Endothelial cell of umbilical vein (primary cell): Measurements from ENCODE around the gene LPA. TPM values are rescaled to one million over a fixed set of nuclear protein-coding genes. Genes with fewer than 3 reads are reported as not detected.

ENCODE experiments used
- BruUV-seq: library from RNA; stranded (reverse); fragments of 400-500 nt; replicated peaks from 2 replicates; lab custom pipeline; 2021; lab: Mats Ljungman, UMichigan
- CTCF ChIA-PET: fragments of 300-600, 350-600 bp; sonication (Branson Sonifier 250); formaldehyde crosslinking; loops from one replicate; lab custom pipeline; 2021; ENCODE audit warnings: antibody characterized with exemption, inconsistent platforms; lab: Charles Lee
- POLR2A ChIA-PET: fragments of 300-600, 350-600 bp; sonication (Branson Sonifier 250); formaldehyde crosslinking; loops from one replicate; lab custom pipeline; 2021; ENCODE audit warnings: antibody characterized with exemption, inconsistent platforms; lab: Charles Lee
- DNase-seq: peaks from one replicate; pipeline ENCODE4 v3.0.0-alpha.2; 2011; ENCODE audit warnings: low read depth, low spot score
- FAIRE-seq: peaks from 2 replicates; lab custom pipeline; 2011; peaks lifted over from hg19 to GRCh38; lab: Jason Lieb, UNC
- H2AFZ ChIP-seq: 2 replicates; pipeline ENCODE4 v1.6.0; 2012; ENCODE audit warnings: low read depth, low read length, control low read depth, inconsistent platforms
- H3K27ac ChIP-seq: 2 replicates; pipeline ENCODE4 v1.5.1; 2011; ENCODE audit warnings: low read depth, mild to moderate bottlenecking, control low read depth, low read length, moderate library complexity; ENCODE audit not compliant: insufficient read depth
- H3K27me3 ChIP-seq, 2 experiments: 2 replicates each; pipeline versions ENCODE4 v1.6.0 to v1.6.1; 2011; ENCODE audit warnings: low read length in 2 of 2, mixed read lengths in 1 of 2; ENCODE audit not compliant: control insufficient read depth in 2 of 2, insufficient read depth in 2 of 2
- H3K36me3 ChIP-seq, 2 experiments: 2 replicates in 1 of 2; 3 replicates in 1 of 2; pipeline ENCODE4 v1.5.1; 2011; ENCODE audit warnings: low read length in 2 of 2, mild to moderate bottlenecking in 1 of 2, moderate library complexity in 1 of 2; ENCODE audit not compliant: control insufficient read depth in 2 of 2, insufficient read depth in 2 of 2; ENCODE audit errors: extremely low read depth in 1 of 2
- H3K4me1 ChIP-seq: 3 replicates; pipeline ENCODE4 v1.5.1; 2011; ENCODE audit warnings: mild to moderate bottlenecking, low read length; ENCODE audit not compliant: control insufficient read depth, insufficient read depth; ENCODE audit errors: extremely low read depth
- H3K4me2 ChIP-seq: 2 replicates; pipeline ENCODE4 v1.6.1; 2011; ENCODE audit warnings: low read length, control low read depth, mixed read lengths; ENCODE audit not compliant: insufficient read depth
- H3K4me3 ChIP-seq, 3 experiments: fragments of 200-600 bp in 1 of 3; sonication (generic), shearing (Covaris generic) in 1 of 3; replicated peaks in 1 of 3; 2 replicates each; pipeline ENCODE4 v1.5.1; 2011 to 2016; ENCODE audit warnings: control low read depth in 3 of 3, low read length in 3 of 3, mild to moderate bottlenecking in 2 of 3, inconsistent platforms in 1 of 3, low read depth in 1 of 3, moderate library complexity in 1 of 3; ENCODE audit not compliant: insufficient read depth in 1 of 3
- H3K79me2 ChIP-seq: 2 replicates; pipeline ENCODE4 v1.6.0; 2012; ENCODE audit warnings: low read length, inconsistent platforms; ENCODE audit not compliant: control insufficient read depth, insufficient read depth
- H3K9ac ChIP-seq: replicated peaks from 2 replicates; pipeline ENCODE3; 2011; ENCODE audit warnings: low read length, control low read depth; ENCODE audit not compliant: insufficient read depth; ENCODE audit errors: extremely low read depth
- H3K9me1 ChIP-seq: replicated peaks from 3 replicates; pipeline ENCODE4 v1.6.0; 2011; ENCODE audit warnings: mild to moderate bottlenecking, low read length; ENCODE audit not compliant: control insufficient read depth, insufficient read depth; ENCODE audit errors: extremely low read depth
- H3K9me3 ChIP-seq: replicated peaks from 2 replicates; pipeline ENCODE4 v1.5.1; 2012; ENCODE audit warnings: low read length, inconsistent platforms; ENCODE audit not compliant: control insufficient read depth, insufficient read depth
- H4K20me1 ChIP-seq: replicated peaks from 2 replicates; pipeline ENCODE3; 2011; ENCODE audit warnings: mild to moderate bottlenecking, low read length; ENCODE audit not compliant: control insufficient read depth, insufficient read depth; ENCODE audit errors: extremely low read depth
- CTCF ChIP-seq, 2 donors: IDR thresholded peaks; 1 replicate in 1 of 2; 2 replicates in 1 of 2; pipeline ENCODE4 v1.5.1; 2011; ENCODE audit warnings: low read length in 2 of 2, mild to moderate bottlenecking in 2 of 2, moderate library complexity in 2 of 2, control low read depth in 1 of 2, inconsistent platforms in 1 of 2, low read depth in 1 of 2; ENCODE audit not compliant: insufficient read depth in 1 of 2; ENCODE audit errors: extremely low read depth in 1 of 2
- EZH2 ChIP-seq: IDR thresholded peaks from 2 replicates; pipeline ENCODE4 v1.6.1; 2012; ENCODE audit warnings: borderline replicate concordance, low read depth, mild to moderate bottlenecking, moderate library complexity, low read length, inconsistent platforms; ENCODE audit not compliant: severe bottlenecking
- FOS ChIP-seq: IDR thresholded peaks from 2 replicates; pipeline ENCODE4 v1.6.1; 2011; ENCODE audit warnings: mild to moderate bottlenecking, low read length, moderate library complexity, borderline replicate concordance; ENCODE audit not compliant: insufficient read depth
- GATA2 ChIP-seq: IDR thresholded peaks from 2 replicates; pipeline ENCODE4 v1.7.0; 2011; ENCODE audit warnings: low read depth, mild to moderate bottlenecking, moderate library complexity, mixed read lengths, low read length; ENCODE audit not compliant: insufficient read length, insufficient read depth
- JUN ChIP-seq: IDR thresholded peaks from 2 replicates; pipeline ENCODE4 v1.6.1; 2011; ENCODE audit warnings: borderline replicate concordance, low read depth; ENCODE audit not compliant: insufficient read length, insufficient read depth
- MYC ChIP-seq: IDR thresholded peaks from one replicate; pipeline ENCODE4 v1.6.1; 2011; ENCODE audit warnings: mild to moderate bottlenecking, low read depth, low read length
- POLR2A ChIP-seq: IDR thresholded peaks from 2 replicates; pipeline ENCODE4 v1.6.1; 2012; ENCODE audit warnings: low read depth, mild to moderate bottlenecking, control low read depth, low read length
- POLR2AphosphoS5 ChIP-seq: IDR thresholded peaks from 2 replicates; pipeline ENCODE4 v1.6.1; 2012; ENCODE audit warnings: low read depth, mild to moderate bottlenecking, control low read depth, low read length, moderate library complexity; ENCODE audit not compliant: insufficient read depth
- dilution Hi-C: fragments of 300-500 bp; cut with MboI; formaldehyde crosslinking; loops from one replicate; pipeline ENCODE4 v1.15.0; 2019; ENCODE audit warnings: low sequenced_read_pairs; ENCODE audit not compliant: extremely low pct_ligation_motif_present
- intact Hi-C: fragments of 100-400 bp; cut with micrococcal nuclease; formaldehyde crosslinking; loops from one replicate; pipeline ENCODE4 v1.10.0; 2022
- polyA plus RNA-seq, 4 experiments: library from polyadenylated mRNA; depleted of rRNA in 3 of 4; stranded (reverse) in 3 of 4; unstranded in 1 of 4; fragments of >200 nt; gene quantifications; 2 replicates each; pipeline versions ENCODE4 v1.2.1 to v1.2.3, GENCODE V29; 2011 to 2012; ENCODE audit warnings: missing spikeins in 1 of 4
- total RNA-seq: library from RNA; stranded (reverse); gene quantifications from 2 replicates; pipeline ENCODE4 v1.2.3, GENCODE V29; 2021
- TF ChIP-seq, protein P1 (sequence below): IDR thresholded peaks from 2 replicates; pipeline ENCODE4 v1.6.1; 2011; ENCODE audit not compliant: insufficient read depth, insufficient read length

LPA gene
- total and polyA plus RNA-seq, 2 donors (not counting 3 experiments of a cell fraction or from before 2014, with no cell fraction given) = not detected

DNA sequence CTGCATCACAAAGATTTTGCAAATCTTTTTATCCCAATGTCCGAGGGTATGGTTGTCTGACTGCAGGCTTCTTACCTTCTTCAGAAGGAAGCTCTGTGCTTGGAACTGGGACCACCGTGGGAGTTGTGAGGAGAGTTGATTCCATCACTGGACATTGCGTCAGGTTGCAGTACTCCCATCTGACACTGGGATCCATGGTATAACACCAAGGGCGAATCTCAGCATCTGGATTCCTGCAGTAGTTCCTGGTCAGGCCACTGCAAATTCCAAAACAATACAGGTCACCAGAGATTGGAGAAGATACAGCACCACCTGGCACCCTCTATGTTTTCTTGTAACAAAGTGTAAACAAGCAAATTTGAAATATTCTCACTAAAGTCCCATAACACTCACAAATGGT lies 77.7 kb downstream of the LPA start:
- Histone ChIP-seq H3K9me3 (peaks cover 4% of the 10 kb centered on the region), H2AFZ (no peak overlapping the region), H3K79me2 (no peaks in the 10 kb centered on the region), H4K20me1 (no peaks in the 10 kb centered on the region), H3K9ac (no peak overlapping the region), H3K36me3 (no peaks in the 10 kb centered on the region), H3K4me3 (no peak overlapping the region), H3K27me3 (no peaks in the 10 kb centered on the region), H3K4me1 (no peaks in the 10 kb centered on the region), H3K9me1 (no peaks in the 10 kb centered on the region), H3K27ac (no peak overlapping the region), H3K4me2 (no peak overlapping the region)
- dilution Hi-C loops = no loop called here
- no TSS peak for BruUV-seq
- ChIA-PET POLR2A (no interaction called here), CTCF (no interaction called here)
- no peak for TF ChIP-seq JUN
- no peak for TF ChIP-seq GATA2
- TF ChIP-seq, protein P1, sequence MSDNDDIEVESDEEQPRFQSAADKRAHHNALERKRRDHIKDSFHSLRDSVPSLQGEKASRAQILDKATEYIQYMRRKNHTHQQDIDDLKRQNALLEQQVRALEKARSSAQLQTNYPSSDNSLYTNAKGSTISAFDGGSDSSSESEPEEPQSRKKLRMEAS = no peak
- TF ChIP-seq FOS = no peak
- TF ChIP-seq CTCF (IDR thresholded peaks at IDR 0.05; ENCODE audit: extremely low read depth in 1 of 2, insufficient read depth in 1 of 2, low read depth in 1 of 2, low read length in 2 of 2) = no peak
- TF ChIP-seq EZH2 = no peak
- no peak for TF ChIP-seq MYC
- no peak for TF ChIP-seq POLR2AphosphoS5
- TF ChIP-seq POLR2A = no peak
- intact Hi-C loops = no loop called here
- DNase-seq (no peak), FAIRE-seq (no peak)
